ENCODE results near the gene P2RY14.

Gene P2RY14

DNA sequence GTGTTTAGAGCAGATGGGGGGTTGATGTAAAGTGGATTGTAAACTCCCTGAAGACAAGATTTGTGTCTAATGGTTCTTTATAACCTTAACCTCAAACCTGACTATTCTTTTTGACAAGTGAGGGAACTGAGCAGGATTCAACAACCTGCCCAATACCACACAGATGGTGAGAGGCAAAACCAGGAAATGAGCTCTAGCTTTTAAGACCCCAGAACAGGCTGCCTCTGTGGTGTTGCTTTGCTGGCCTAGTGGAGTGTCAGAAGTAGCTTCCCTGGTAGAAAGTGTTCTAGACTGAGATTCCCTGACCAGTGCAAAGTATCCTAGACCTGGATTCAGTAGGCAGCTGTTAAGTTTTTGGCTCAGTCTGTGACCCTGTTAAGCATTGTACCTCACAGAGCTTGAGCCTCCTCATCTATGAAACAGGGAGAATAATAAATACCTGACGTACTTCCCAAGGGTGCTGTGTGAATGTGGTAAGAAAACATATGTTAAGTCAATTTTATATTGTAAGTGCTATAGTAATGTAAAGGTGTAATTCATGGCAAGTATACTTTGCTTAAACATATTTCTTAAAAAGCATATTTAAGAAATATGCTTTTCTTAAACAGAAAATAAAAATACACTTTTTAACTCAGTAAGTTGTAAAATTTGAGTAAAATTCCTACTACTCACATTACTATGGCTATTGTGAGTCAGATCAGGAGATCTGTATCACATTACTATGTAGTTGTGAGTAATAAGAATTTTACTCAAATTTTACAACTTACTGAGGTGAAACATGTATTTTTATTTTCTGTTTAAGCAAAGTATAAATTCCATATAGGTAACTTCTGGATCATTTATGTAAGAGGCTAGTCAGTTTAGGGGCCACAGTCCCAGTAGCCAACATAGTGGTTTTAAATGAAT, 29.5 kb upstream of the P2RY14 start:
- Histone ChIP-seq H3K9me3 (ENCODE audit: insufficient read depth, low read depth, low read length) (no peaks in the 10 kb centered on the region), H4K20me1 (ENCODE audit: insufficient read depth, low read length, poor library complexity, severe bottlenecking) (no peaks in the 10 kb centered on the region), H3K36me3 (ENCODE audit: insufficient read depth, low read length) (peaks cover 4% of the 10 kb centered on the region; the same call in 1 of the 2 replicates), H3K9ac (ENCODE audit: low read depth, low read length, poor library complexity, severe bottlenecking) (no peak overlapping the region), H3K4me1 (ENCODE audit: insufficient read depth, low read length, poor library complexity, severe bottlenecking) (peaks cover 16% of the 10 kb centered on the region), H3K9me2 (replicated peaks; ENCODE audit: low read depth, low read length) (no peaks in the 10 kb centered on the region), H3F3A (ENCODE audit: low read depth) (no peaks in the 10 kb centered on the region), H3K27me3 (ENCODE audit: insufficient read depth, low read length, poor library complexity, severe bottlenecking) (no peaks in the 10 kb centered on the region), H3K79me2 (ENCODE audit: insufficient read depth, low read length) (0 out of 2 replicates have a peak, but pooled peaks cover 2% of the 10 kb centered on the region), H2AFZ (ENCODE audit: low read length) (no peak overlapping the region), H3K4me2 (ENCODE audit: low read depth, low read length, poor library complexity, severe bottlenecking) (no peak overlapping the region), H3K4me3 (ENCODE audit: low read length, poor library complexity, severe bottlenecking) (no peak overlapping the region)
- TF ChIP-seq EZH2phosphoT487 (IDR thresholded peaks at IDR 0.05; ENCODE audit: borderline replicate concordance): no peak
- TF ChIP-seq, protein P1, sequence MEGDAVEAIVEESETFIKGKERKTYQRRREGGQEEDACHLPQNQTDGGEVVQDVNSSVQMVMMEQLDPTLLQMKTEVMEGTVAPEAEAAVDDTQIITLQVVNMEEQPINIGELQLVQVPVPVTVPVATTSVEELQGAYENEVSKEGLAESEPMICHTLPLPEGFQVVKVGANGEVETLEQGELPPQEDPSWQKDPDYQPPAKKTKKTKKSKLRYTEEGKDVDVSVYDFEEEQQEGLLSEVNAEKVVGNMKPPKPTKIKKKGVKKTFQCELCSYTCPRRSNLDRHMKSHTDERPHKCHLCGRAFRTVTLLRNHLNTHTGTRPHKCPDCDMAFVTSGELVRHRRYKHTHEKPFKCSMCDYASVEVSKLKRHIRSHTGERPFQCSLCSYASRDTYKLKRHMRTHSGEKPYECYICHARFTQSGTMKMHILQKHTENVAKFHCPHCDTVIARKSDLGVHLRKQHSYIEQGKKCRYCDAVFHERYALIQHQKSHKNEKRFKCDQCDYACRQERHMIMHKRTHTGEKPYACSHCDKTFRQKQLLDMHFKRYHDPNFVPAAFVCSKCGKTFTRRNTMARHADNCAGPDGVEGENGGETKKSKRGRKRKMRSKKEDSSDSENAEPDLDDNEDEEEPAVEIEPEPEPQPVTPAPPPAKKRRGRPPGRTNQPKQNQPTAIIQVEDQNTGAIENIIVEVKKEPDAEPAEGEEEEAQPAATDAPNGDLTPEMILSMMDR (conservative IDR thresholded peaks at IDR 0.05; ENCODE audit: low read length): no peak

DNA sequence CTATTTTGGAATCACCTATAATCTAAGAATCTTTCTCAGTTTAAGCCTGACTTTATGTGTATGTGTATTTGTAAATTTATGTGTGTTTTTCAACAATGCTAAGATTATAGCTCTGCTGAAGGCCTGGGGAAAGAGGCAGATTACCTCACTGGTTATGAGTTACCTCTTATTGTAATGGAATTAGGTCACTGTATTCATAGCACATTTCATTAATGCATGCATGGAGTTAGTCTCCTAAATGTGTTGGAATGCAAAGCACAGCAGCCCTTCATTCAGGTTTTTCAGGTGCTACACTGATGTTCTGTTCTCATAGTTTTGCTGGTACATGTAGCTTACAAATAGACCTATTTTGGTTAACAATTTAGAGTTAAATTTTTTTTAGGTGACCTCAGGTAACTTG, 28.8 kb upstream of the P2RY14 start:
- H3K9me3 ChIP-seq (ENCODE audit: insufficient read depth, low read depth, low read length): no peaks in the 10 kb centered on the region
- H2AFZ ChIP-seq (ENCODE audit: low read length): no peak overlapping the region
- H3K4me1 ChIP-seq (ENCODE audit: insufficient read depth, low read length, poor library complexity, severe bottlenecking): peaks cover 16% of the 10 kb centered on the region
- H3K4me3 ChIP-seq (ENCODE audit: low read length, poor library complexity, severe bottlenecking): no peak overlapping the region
- no peaks in the 10 kb centered on the region for H3K9me2 ChIP-seq (replicated peaks; ENCODE audit: low read depth, low read length)
- 0 out of 2 replicates have a peak, but pooled peaks cover 3% of the 10 kb centered on the region for H3K79me2 ChIP-seq (ENCODE audit: insufficient read depth, low read length)
- no peaks in the 10 kb centered on the region for H3K27me3 ChIP-seq (ENCODE audit: insufficient read depth, low read length, poor library complexity, severe bottlenecking)
- H3F3A ChIP-seq (ENCODE audit: low read depth): no peaks in the 10 kb centered on the region
- no peak overlapping the region for H3K9ac ChIP-seq (ENCODE audit: low read depth, low read length, poor library complexity, severe bottlenecking)
- H3K36me3 ChIP-seq (ENCODE audit: insufficient read depth, low read length): peaks cover under 1% of the 10 kb centered on the region; the same call in 1 of the 2 replicates
- H4K20me1 ChIP-seq (ENCODE audit: insufficient read depth, low read length, poor library complexity, severe bottlenecking): no peaks in the 10 kb centered on the region
- H3K4me2 ChIP-seq (ENCODE audit: low read depth, low read length, poor library complexity, severe bottlenecking): no peak overlapping the region
- no peak for TF ChIP-seq EZH2phosphoT487 (IDR thresholded peaks at IDR 0.05; ENCODE audit: borderline replicate concordance)
- TF ChIP-seq, protein P1 (conservative IDR thresholded peaks at IDR 0.05; ENCODE audit: low read length): no peak

- Histone ChIP-seq H3K9me2 (replicated peaks; ENCODE audit: low read depth, low read length) (no peaks in the 10 kb centered on the region), H3K4me2 (ENCODE audit: low read depth, low read length, poor library complexity, severe bottlenecking) (no peak overlapping the region), H3K4me1 (ENCODE audit: insufficient read depth, low read length, poor library complexity, severe bottlenecking) (peaks cover 23% of the 10 kb centered on the region), H4K20me1 (ENCODE audit: insufficient read depth, low read length, poor library complexity, severe bottlenecking) (no peaks in the 10 kb centered on the region), H3K4me3 (ENCODE audit: low read length, poor library complexity, severe bottlenecking) (no peak overlapping the region), H3K9ac (ENCODE audit: low read depth, low read length, poor library complexity, severe bottlenecking) (no peak overlapping the region), H3F3A (ENCODE audit: low read depth) (no peaks in the 10 kb centered on the region), H3K27me3 (ENCODE audit: insufficient read depth, low read length, poor library complexity, severe bottlenecking) (no peaks in the 10 kb centered on the region), H3K79me2 (ENCODE audit: insufficient read depth, low read length) (0 out of 2 replicates have a peak, but pooled peaks cover 3% of the 10 kb centered on the region), H3K36me3 (ENCODE audit: insufficient read depth, low read length) (no peaks in the 10 kb centered on the region), H3K9me3 (ENCODE audit: insufficient read depth, low read depth, low read length) (no peaks in the 10 kb centered on the region), H2AFZ (ENCODE audit: low read length) (no peak overlapping the region)
- no peak for TF ChIP-seq EZH2phosphoT487 (IDR thresholded peaks at IDR 0.05; ENCODE audit: borderline replicate concordance)
- TF ChIP-seq, protein P1 (conservative IDR thresholded peaks at IDR 0.05; ENCODE audit: low read length): no peak
Measured at GRCh38 chr3:151306168-151306810, 27.9 kb upstream of the P2RY14 start.

All from Loucy (cell line).